ENCODE data around the gene ROR1. TPM values are rescaled to one million over a fixed set of nuclear protein-coding genes. Genes with fewer than 3 reads are reported as not detected.

The ROR1 gene
- polyA plus RNA-seq, 1 experiment = 7.1 TPM

- Histone ChIP-seq H3K4me3 (ENCODE audit: low read depth, low read length) (no peak overlapping the region), H3K27me3 (ENCODE audit: control insufficient read depth, insufficient read depth, low read length) (no peaks in the 10 kb centered on the region), H3K9me3 (ENCODE audit: control insufficient read depth, insufficient read depth, low read length) (no peaks in the 10 kb centered on the region), H3K27ac (ENCODE audit: low read depth, low read length) (no peak overlapping the region)
- no peak for DNase-seq (ENCODE audit: low read depth, low spot score)
- ChIA-PET CTCF (no interaction called here), POLR2A (no interaction called here)
- TF ChIP-seq, protein P1, sequence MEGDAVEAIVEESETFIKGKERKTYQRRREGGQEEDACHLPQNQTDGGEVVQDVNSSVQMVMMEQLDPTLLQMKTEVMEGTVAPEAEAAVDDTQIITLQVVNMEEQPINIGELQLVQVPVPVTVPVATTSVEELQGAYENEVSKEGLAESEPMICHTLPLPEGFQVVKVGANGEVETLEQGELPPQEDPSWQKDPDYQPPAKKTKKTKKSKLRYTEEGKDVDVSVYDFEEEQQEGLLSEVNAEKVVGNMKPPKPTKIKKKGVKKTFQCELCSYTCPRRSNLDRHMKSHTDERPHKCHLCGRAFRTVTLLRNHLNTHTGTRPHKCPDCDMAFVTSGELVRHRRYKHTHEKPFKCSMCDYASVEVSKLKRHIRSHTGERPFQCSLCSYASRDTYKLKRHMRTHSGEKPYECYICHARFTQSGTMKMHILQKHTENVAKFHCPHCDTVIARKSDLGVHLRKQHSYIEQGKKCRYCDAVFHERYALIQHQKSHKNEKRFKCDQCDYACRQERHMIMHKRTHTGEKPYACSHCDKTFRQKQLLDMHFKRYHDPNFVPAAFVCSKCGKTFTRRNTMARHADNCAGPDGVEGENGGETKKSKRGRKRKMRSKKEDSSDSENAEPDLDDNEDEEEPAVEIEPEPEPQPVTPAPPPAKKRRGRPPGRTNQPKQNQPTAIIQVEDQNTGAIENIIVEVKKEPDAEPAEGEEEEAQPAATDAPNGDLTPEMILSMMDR (IDR thresholded peaks at IDR 0.05; ENCODE audit: low read depth, low read length) = no peak
Observed at GRCh38 chr1:63753591-63753990, 20.2 kb upstream of the ROR1 start.

DNA sequence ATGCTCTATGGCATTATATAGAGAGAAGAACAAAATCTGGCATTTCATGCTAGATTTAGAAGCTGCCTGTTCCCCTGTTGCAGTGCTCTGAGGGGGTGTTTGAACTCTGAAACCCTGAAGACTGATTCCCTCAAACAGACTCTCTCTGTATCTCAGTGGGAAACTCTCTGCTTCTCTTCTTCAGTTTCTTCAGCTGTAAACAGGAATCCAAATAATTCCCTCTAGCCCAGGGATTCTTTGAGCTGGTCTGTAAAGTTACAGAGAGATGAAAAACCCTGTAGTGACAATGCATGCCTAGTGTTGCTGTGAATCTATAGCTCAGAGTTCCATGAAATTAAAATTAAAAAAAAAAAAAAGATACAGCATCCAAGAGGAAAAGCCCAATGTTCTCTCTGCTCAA, 17.0 kb upstream of the ROR1 start:
- H3K4me3 ChIP-seq (ENCODE audit: low read depth, low read length) = no peak overlapping the region
- TF ChIP-seq, protein P1 (IDR thresholded peaks at IDR 0.05; ENCODE audit: low read depth, low read length) = no peak
- H3K9me3 ChIP-seq (ENCODE audit: control insufficient read depth, insufficient read depth, low read length) = no peaks in the 10 kb centered on the region
- H3K27me3 ChIP-seq (ENCODE audit: control insufficient read depth, insufficient read depth, low read length) = no peaks in the 10 kb centered on the region
- DNase-seq (ENCODE audit: low read depth, low spot score) = no peak
- no peak overlapping the region for H3K27ac ChIP-seq (ENCODE audit: low read depth, low read length)
- POLR2A ChIA-PET = interaction anchor here (0.7 kb wide), 1 partner anchor 66 kb away, joined by 7 read pairs; no protein-coding TSS in a partner anchor
- CTCF ChIA-PET = interaction anchor here (0.9 kb wide), 1 partner anchor 14 kb away, joined by 3 read pairs; no protein-coding TSS in a partner anchor

- Histone ChIP-seq H3K27me3 (ENCODE audit: control insufficient read depth, insufficient read depth, low read length) (no peaks in the 10 kb centered on the region), H3K9me3 (ENCODE audit: control insufficient read depth, insufficient read depth, low read length) (no peaks in the 10 kb centered on the region), H3K4me3 (ENCODE audit: low read depth, low read length) (no peak overlapping the region), H3K27ac (ENCODE audit: low read depth, low read length) (no peak overlapping the region)
- CTCF ChIA-PET = interaction anchor here (1.3 kb wide), 1 partner anchor 12 kb away, joined by 3 read pairs; no protein-coding TSS in a partner anchor
- POLR2A ChIA-PET = interaction anchor here (0.7 kb wide), 1 partner anchor 67 kb away, joined by 7 read pairs; no protein-coding TSS in a partner anchor
- no peak for DNase-seq (ENCODE audit: low read depth, low spot score)
- TF ChIP-seq, protein P1 (IDR thresholded peaks at IDR 0.05; ENCODE audit: low read depth, low read length) = no peak
Observed at GRCh38 chr1:63757334-63757733, 16.5 kb upstream of the ROR1 start.

DNA sequence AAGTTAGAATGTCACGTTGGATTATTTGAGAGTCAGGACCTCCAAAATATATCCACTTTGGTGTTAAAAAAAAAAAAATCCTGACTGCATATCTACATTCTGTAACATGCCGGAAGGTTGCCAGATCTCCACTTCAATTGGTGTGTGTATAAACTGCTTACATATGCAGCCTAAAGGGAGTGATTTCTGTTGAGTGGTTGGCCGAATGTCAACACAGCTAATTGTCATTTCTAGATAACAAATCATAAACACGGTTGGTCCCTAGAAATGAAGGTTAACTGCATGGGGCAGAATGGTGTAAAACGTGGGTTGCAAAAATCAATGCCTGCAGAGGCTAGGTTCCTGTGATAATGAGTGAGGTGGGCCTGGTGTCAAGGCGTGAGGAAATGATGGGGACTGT, 15.0 kb upstream of the ROR1 start:
- Histone ChIP-seq H3K9me3 (ENCODE audit: control insufficient read depth, insufficient read depth, low read length) (no peaks in the 10 kb centered on the region), H3K27me3 (ENCODE audit: control insufficient read depth, insufficient read depth, low read length) (no peaks in the 10 kb centered on the region), H3K27ac (ENCODE audit: low read depth, low read length) (no peak overlapping the region), H3K4me3 (ENCODE audit: low read depth, low read length) (no peak overlapping the region)
- TF ChIP-seq, protein P1 (IDR thresholded peaks at IDR 0.05; ENCODE audit: low read depth, low read length) = no peak
- CTCF ChIA-PET = interaction anchor here (0.6 kb wide), 1 partner anchor 18 kb away, joined by 3 read pairs; no protein-coding TSS in a partner anchor
- no peak for DNase-seq (ENCODE audit: low read depth, low spot score)
- POLR2A ChIA-PET = no interaction called here

- CTCF ChIA-PET = interaction anchor here (1.1 kb wide), 2 partner anchors 13 to 487 kb away, joined by 3 read pairs; no protein-coding TSS in a partner anchor
Observed at GRCh38 chr1:63759778-63760177, 14.0 kb upstream of the ROR1 start.

More at GRCh38 chr1:63759778-63760177, 14.0 kb upstream of the ROR1 start:
- POLR2A ChIA-PET = no interaction called here
- H3K27me3 ChIP-seq (ENCODE audit: control insufficient read depth, insufficient read depth, low read length) = no peaks in the 10 kb centered on the region
- H3K9me3 ChIP-seq (ENCODE audit: control insufficient read depth, insufficient read depth, low read length) = no peaks in the 10 kb centered on the region
- DNase-seq (ENCODE audit: low read depth, low spot score) = no peak
- H3K4me3 ChIP-seq (ENCODE audit: low read depth, low read length) = no peak overlapping the region
- TF ChIP-seq, protein P1 (IDR thresholded peaks at IDR 0.05; ENCODE audit: low read depth, low read length) = no peak
- no peak overlapping the region for H3K27ac ChIP-seq (ENCODE audit: low read depth, low read length)
